NCI-H524 (cell line): ENCODE results near the gene COL23A1.
"Not testable (repeated sequence)": the region's sequence is repeated elsewhere in the genome, so short reads cannot be mapped to it uniquely, and the experiment has no call there.

Source experiments
- DNase-seq, 2 experiments: peaks; one replicate each; lab custom pipeline; 2025; lab: John Stamatoyannopoulos, UW

The COL23A1 gene

GRCh38 chr5:178238711-178239592 lies 351.2 kb downstream of the COL23A1 start:
- no peak for DNase-seq

- DNase-seq = no peak
These were observed 351.9 kb downstream of the COL23A1 start for GRCh38 chr5:178238313-178238635.

GRCh38 chr5:178237431-178238312 lies 352.5 kb downstream of the COL23A1 start:
- DNase-seq = no peak

GRCh38 chr5:178236679-178237078 lies 353.5 kb downstream of the COL23A1 start:
- DNase-seq = no peak

GRCh38 chr5:178236126-178236525 lies 354.1 kb downstream of the COL23A1 start:
- no peak for DNase-seq

GRCh38 chr5:178235588-178235974 lies 354.6 kb downstream of the COL23A1 start:
- no peak for DNase-seq

- DNase-seq = peak; percentile 41 to 66
These were observed 355.2 kb downstream of the COL23A1 start for GRCh38 chr5:178234750-178235587.

- no peak for DNase-seq
These were observed 356.0 kb downstream of the COL23A1 start for GRCh38 chr5:178234121-178234749.

- DNase-seq = no peak
These were observed 357.2 kb downstream of the COL23A1 start for GRCh38 chr5:178232920-178233429.

GRCh38 chr5:178232124-178232919 lies 357.9 kb downstream of the COL23A1 start, which contains the start of gene PHYKPL:
PHYKPL (minus strand) TSS chr5:178232802; CDS start chr5:178232550, 252 bp downstream.
- DNase-seq = peak; percentile 14 to 63

- DNase-seq = no peak
These were observed 358.6 kb downstream of the COL23A1 start for GRCh38 chr5:178231539-178232123.

- DNase-seq = no peak
These were observed 359.2 kb downstream of the COL23A1 start for GRCh38 chr5:178230879-178231538.

GRCh38 chr5:178229861-178230260 lies 360.3 kb downstream of the COL23A1 start:
- DNase-seq = no peak

- DNase-seq = not testable (repeated sequence)
These were observed 361.1 kb downstream of the COL23A1 start for GRCh38 chr5:178229111-178229510.

- no peak for DNase-seq
These were observed 361.6 kb downstream of the COL23A1 start for GRCh38 chr5:178228609-178229008.

- DNase-seq = no peak
These were observed 362.3 kb downstream of the COL23A1 start for GRCh38 chr5:178227929-178228328.

- DNase-seq = no peak
These were observed 363.0 kb downstream of the COL23A1 start for GRCh38 chr5:178227138-178227659.

- DNase-seq = no peak
These were observed 365.0 kb downstream of the COL23A1 start for GRCh38 chr5:178225174-178225573.

- no peak for DNase-seq
These were observed 365.8 kb downstream of the COL23A1 start for GRCh38 chr5:178224403-178224802.
